Cerebellar cortex (tissue), 1 donor: ENCODE measurements around the gene MEOX1.
"Not testable (repeated sequence)": the region's sequence is repeated elsewhere in the genome, so short reads cannot be mapped to it uniquely, and the experiment has no call there.

Experiments
- DNase-seq: peaks from one replicate; pipeline ENCODE4 v3.0.0-alpha.2; 2015; ENCODE audit warnings: low spot score

The MEOX1 gene

GRCh38 chr17:43616852-43617251 is 44.9 kb downstream of the MEOX1 start:
- DNase-seq = no peak

- DNase-seq = no peak
Observed at GRCh38 chr17:43616421-43616820, 45.3 kb downstream of the MEOX1 start.

- DNase-seq = no peak
Observed at GRCh38 chr17:43616029-43616351, 45.7 kb downstream of the MEOX1 start.

GRCh38 chr17:43615330-43616028 is 46.2 kb downstream of the MEOX1 start:
- no peak for DNase-seq

GRCh38 chr17:43614561-43614960 is 47.2 kb downstream of the MEOX1 start:
- no peak for DNase-seq

GRCh38 chr17:43613917-43614316 is 47.8 kb downstream of the MEOX1 start:
- peak; percentile 80 for DNase-seq

- DNase-seq = no peak
Observed at GRCh38 chr17:43612515-43612914, 49.2 kb downstream of the MEOX1 start.

- no peak for DNase-seq
Observed at GRCh38 chr17:43611230-43611969, 50.3 kb downstream of the MEOX1 start.

GRCh38 chr17:43609613-43610385 is 51.9 kb downstream of the MEOX1 start:
- no peak for DNase-seq

GRCh38 chr17:43608313-43608712 is 53.4 kb downstream of the MEOX1 start:
- DNase-seq = no peak

GRCh38 chr17:43604549-43604948 is 57.2 kb downstream of the MEOX1 start:
- no peak for DNase-seq

GRCh38 chr17:43603321-43603720 is 58.4 kb downstream of the MEOX1 start:
- DNase-seq = no peak

- DNase-seq = not testable (repeated sequence)
Observed at GRCh38 chr17:43602556-43602955, 59.2 kb downstream of the MEOX1 start.

GRCh38 chr17:43601280-43602039 is 60.3 kb downstream of the MEOX1 start:
- DNase-seq = no peak

- no peak for DNase-seq
Observed at GRCh38 chr17:43599835-43600234, 61.9 kb downstream of the MEOX1 start.

GRCh38 chr17:43599046-43599395 is 62.7 kb downstream of the MEOX1 start:
- DNase-seq = no peak

- DNase-seq = no peak
Observed at GRCh38 chr17:43598357-43599045, 63.2 kb downstream of the MEOX1 start.

- DNase-seq = peak; percentile 70
Observed at GRCh38 chr17:43597624-43598356, 63.9 kb downstream of the MEOX1 start.

- DNase-seq = no peak
Observed at GRCh38 chr17:43595466-43595865, 66.3 kb downstream of the MEOX1 start.

- peak; percentile 35 for DNase-seq
Observed at GRCh38 chr17:43591779-43592562, 69.8 kb downstream of the MEOX1 start.
